ENCODE measurements around the gene CDC42EP4.

DNA sequence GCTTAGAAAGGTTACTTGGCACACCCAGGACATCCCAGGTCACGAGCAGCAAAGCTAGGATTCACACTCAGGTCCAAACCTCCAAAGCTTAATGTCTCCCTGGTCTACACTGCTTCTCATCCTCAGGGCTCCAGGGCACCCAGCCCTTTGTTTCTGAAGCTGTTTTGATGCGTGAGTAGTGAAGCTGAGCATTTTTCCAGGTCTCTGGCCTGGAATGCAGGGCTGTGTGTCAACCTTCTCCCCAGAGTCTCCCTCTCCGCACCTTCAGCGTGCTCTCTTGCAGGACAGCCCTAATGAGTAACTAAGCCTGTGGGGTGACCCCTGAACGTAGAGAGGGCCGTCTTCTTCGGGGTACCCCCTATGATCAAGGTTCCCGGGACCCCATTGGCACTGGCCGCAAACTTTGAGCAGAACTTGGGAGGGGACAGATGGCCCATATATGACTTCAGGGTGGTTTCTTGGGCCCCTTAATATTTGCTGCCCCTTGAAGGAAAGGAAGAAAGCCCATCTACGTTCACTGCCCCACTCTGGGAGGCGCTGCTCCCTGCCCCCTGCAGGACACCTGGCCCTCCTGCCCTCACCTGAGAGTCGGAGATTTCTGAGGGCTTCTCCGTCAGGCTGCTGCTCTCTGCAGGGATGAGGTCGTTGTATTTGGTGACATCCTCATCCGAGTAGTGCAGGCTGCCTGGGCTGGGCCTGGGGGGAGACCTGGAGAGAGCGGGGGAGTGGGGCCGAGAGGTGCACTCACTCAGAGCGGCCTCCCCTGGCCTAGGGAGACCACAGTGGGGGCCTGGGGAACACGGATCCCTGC is 36.4 kb upstream of the CDC42EP4 start:
- TF ChIP-seq ZNF70 (CRISPR knock-in tag; IDR thresholded peaks at IDR 0.05) (no peak), BACH2 (CRISPR knock-in tag; IDR thresholded peaks at IDR 0.05; ENCODE audit: borderline replicate concordance) (no peak), RARB (CRISPR knock-in tag; IDR thresholded peaks at IDR 0.05) (no peak), POU6F1 (CRISPR knock-in tag; IDR thresholded peaks at IDR 0.05; ENCODE audit: borderline replicate concordance, low read depth) (no peak), ZC3H10 (CRISPR knock-in tag; IDR thresholded peaks at IDR 0.05) (no peak), ARNTL (CRISPR knock-in tag; IDR thresholded peaks at IDR 0.05; ENCODE audit: borderline replicate concordance, low read depth) (no peak), PPARA (CRISPR knock-in tag; IDR thresholded peaks at IDR 0.05; ENCODE audit: borderline replicate concordance) (no peak), ZFP30 (CRISPR knock-in tag; IDR thresholded peaks at IDR 0.05) (no peak)
- TF ChIP-seq, protein P1, sequence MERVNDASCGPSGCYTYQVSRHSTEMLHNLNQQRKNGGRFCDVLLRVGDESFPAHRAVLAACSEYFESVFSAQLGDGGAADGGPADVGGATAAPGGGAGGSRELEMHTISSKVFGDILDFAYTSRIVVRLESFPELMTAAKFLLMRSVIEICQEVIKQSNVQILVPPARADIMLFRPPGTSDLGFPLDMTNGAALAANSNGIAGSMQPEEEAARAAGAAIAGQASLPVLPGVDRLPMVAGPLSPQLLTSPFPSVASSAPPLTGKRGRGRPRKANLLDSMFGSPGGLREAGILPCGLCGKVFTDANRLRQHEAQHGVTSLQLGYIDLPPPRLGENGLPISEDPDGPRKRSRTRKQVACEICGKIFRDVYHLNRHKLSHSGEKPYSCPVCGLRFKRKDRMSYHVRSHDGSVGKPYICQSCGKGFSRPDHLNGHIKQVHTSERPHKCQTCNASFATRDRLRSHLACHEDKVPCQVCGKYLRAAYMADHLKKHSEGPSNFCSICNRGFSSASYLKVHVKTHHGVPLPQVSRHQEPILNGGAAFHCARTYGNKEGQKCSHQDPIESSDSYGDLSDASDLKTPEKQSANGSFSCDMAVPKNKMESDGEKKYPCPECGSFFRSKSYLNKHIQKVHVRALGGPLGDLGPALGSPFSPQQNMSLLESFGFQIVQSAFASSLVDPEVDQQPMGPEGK (CRISPR knock-in tag; IDR thresholded peaks at IDR 0.05; ENCODE audit: borderline replicate concordance) = no peak
- TF ChIP-seq, protein P2, sequence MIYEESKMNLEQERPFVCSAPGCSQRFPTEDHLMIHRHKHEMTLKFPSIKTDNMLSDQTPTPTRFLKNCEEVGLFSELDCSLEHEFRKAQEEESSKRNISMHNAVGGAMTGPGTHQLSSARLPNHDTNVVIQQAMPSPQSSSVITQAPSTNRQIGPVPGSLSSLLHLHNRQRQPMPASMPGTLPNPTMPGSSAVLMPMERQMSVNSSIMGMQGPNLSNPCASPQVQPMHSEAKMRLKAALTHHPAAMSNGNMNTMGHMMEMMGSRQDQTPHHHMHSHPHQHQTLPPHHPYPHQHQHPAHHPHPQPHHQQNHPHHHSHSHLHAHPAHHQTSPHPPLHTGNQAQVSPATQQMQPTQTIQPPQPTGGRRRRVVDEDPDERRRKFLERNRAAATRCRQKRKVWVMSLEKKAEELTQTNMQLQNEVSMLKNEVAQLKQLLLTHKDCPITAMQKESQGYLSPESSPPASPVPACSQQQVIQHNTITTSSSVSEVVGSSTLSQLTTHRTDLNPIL (CRISPR knock-in tag; IDR thresholded peaks at IDR 0.05; ENCODE audit: low read depth) = no peak
- TF ChIP-seq, protein P3, sequence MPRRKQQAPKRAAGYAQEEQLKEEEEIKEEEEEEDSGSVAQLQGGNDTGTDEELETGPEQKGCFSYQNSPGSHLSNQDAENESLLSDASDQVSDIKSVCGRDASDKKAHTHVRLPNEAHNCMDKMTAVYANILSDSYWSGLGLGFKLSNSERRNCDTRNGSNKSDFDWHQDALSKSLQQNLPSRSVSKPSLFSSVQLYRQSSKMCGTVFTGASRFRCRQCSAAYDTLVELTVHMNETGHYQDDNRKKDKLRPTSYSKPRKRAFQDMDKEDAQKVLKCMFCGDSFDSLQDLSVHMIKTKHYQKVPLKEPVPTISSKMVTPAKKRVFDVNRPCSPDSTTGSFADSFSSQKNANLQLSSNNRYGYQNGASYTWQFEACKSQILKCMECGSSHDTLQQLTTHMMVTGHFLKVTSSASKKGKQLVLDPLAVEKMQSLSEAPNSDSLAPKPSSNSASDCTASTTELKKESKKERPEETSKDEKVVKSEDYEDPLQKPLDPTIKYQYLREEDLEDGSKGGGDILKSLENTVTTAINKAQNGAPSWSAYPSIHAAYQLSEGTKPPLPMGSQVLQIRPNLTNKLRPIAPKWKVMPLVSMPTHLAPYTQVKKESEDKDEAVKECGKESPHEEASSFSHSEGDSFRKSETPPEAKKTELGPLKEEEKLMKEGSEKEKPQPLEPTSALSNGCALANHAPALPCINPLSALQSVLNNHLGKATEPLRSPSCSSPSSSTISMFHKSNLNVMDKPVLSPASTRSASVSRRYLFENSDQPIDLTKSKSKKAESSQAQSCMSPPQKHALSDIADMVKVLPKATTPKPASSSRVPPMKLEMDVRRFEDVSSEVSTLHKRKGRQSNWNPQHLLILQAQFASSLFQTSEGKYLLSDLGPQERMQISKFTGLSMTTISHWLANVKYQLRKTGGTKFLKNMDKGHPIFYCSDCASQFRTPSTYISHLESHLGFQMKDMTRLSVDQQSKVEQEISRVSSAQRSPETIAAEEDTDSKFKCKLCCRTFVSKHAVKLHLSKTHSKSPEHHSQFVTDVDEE (CRISPR knock-in tag; IDR thresholded peaks at IDR 0.05) = no peak

All from SK-N-SH treated with all-trans-retinoic acid at 6 μM for 48 hours (cell line).